Gastroesophageal sphincter (tissue), 3 donors: Measurements from ENCODE around the gene CHEK2.

ENCODE experiments used
- POLR2A ChIP-seq, 2 donors: fragments of 450-650 bp; IDR thresholded peaks; one replicate each; pipeline ENCODE4 v1.6.1; 2017; ENCODE audit warnings: antibody characterized with exemption in 2 of 2, mild to moderate bottlenecking in 2 of 2, moderate library complexity in 1 of 2
- POLR2AphosphoS5 ChIP-seq: sonication (generic); formaldehyde crosslinking; IDR thresholded peaks from one replicate; pipeline ENCODE4 v1.6.1; 2017; ENCODE audit warnings: antibody characterized with exemption
- TF ChIP-seq, protein P1 (sequence below), 4 experiments: fragments of 200-600 bp in 2 of 4; fragments of 450-650 bp in 2 of 4; sonication (generic) in 1 of 4; IDR thresholded peaks; one replicate each; pipeline ENCODE4 v1.5.1; 2017 to 2019; ENCODE audit warnings: antibody characterized with exemption in 4 of 4, mild to moderate bottlenecking in 2 of 4, moderate library complexity in 2 of 4

DNA sequence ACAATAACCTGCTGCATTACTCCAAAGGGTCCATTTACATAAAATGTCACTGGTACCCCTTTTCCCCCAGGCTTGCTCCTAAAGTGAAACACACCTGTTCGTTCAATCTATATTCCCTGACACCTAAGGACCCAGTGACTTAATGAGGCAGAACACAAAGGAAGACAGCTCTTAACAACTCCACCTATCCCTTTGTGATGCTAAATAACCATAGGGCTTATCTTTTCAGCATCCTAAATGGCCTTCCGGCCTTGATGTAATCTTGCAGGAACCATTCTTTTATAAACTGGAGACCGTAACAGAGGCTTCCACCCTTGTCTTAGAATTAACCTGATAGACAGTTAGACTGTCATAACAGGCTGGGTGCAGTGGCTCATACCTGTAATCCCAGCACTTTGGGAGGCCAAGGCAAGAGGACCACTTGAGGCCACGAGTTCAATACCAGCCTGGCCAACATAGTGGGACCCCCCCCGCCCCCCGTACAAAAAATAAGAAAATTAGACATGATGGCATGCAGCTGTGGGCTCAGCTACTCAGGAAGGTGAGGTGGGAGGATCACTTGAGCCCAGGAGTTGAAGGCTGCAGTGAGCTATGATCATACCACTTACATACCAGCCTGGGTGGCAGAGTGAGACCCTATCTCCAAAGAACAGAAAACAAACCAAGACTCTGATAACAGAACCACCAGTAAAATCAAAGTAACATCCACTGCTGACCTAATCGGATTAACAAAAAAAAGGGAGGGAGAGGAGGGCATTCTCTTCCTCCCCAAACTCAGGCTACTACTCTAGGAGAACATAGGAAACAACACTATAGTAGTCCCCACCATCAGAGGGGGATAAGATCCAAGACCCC lies 5.1 kb downstream of the CHEK2 start:
- TF ChIP-seq, protein P1, sequence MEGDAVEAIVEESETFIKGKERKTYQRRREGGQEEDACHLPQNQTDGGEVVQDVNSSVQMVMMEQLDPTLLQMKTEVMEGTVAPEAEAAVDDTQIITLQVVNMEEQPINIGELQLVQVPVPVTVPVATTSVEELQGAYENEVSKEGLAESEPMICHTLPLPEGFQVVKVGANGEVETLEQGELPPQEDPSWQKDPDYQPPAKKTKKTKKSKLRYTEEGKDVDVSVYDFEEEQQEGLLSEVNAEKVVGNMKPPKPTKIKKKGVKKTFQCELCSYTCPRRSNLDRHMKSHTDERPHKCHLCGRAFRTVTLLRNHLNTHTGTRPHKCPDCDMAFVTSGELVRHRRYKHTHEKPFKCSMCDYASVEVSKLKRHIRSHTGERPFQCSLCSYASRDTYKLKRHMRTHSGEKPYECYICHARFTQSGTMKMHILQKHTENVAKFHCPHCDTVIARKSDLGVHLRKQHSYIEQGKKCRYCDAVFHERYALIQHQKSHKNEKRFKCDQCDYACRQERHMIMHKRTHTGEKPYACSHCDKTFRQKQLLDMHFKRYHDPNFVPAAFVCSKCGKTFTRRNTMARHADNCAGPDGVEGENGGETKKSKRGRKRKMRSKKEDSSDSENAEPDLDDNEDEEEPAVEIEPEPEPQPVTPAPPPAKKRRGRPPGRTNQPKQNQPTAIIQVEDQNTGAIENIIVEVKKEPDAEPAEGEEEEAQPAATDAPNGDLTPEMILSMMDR (IDR thresholded peaks at IDR 0.05) = no peak
- TF ChIP-seq POLR2A (IDR thresholded peaks at IDR 0.05) = no peak
- TF ChIP-seq POLR2AphosphoS5 = no peak
